ENCODE measurements around the gene ZNF385A.
"Not testable (repeated sequence)": the region's sequence is repeated elsewhere in the genome, so short reads cannot be mapped to it uniquely, and the experiment has no call there.

ZNF385A gene

DNA sequence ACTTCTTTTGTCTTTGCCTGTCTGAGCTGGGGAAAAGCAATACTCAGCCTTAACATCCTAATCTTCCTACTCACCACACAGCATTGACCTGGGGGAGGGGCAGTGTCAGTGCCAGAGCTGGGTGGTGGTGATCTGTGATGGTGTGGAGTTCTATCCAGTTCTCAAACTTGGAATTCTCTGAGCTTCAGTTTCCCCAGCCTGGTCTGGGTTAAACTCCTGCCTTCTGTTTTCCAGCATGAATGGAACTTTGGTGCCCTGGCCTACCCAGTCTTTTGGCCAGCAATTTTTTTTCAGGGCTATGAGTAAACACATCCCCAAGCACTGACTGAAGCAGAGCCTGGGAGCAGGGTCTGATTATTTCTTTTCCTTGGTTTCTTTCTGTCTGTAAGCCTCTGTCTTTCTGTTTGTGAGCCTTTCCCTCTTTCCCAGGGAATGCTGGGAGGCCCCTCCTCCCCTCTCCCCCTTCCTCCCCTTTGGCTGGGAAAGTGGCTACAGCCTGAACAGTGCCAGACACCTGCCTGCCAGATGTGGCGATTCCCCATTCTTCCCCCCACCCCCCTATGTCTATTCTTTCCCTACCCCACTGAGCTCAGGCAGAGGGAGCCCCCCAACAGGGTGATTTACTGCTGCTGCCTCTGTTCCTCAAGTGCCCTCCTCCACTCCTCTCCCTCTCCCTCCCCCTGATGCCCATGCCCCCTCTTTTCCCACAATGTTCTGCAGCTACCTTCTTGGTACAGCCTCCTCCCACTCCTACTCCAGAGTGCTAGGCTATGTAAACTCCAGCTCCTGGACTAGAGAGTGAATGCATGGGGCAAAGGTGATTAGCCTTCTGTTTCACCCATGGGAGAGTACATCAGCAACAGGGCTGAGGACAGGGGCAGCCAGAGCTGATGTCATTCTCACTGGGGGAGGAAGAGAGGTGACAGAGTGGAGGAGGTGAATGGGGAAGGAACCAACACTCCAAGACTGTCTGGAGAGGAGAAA is 31.4 kb downstream of the ZNF385A start:
- DNase-seq = no peak

DNA sequence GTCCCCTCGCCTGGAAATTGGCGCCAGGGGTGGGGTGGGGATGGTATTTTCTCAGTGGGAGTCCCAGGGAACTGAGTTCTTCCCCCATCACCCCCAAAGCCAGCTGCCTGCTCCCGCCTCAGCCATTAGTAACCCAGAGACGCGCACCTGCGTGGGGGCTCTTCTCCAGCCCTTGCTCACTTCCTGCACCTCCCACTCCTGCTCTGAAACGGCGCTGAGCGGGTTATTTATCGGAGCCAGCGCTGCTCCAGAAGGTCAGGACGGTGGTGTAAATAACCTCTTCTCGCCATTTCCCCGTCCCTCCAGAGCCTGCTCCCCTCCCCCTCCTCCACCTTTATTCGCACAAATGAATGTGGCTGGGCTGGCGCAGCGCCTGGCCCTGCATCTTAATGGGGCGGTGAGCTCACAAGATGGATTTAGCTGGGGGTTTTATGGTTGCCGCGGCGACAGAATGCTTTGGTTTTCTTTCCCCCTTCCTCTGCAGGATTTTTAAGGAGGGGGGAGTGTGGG is 32.5 kb downstream of the ZNF385A start:
- DNase-seq = no peak

DNA sequence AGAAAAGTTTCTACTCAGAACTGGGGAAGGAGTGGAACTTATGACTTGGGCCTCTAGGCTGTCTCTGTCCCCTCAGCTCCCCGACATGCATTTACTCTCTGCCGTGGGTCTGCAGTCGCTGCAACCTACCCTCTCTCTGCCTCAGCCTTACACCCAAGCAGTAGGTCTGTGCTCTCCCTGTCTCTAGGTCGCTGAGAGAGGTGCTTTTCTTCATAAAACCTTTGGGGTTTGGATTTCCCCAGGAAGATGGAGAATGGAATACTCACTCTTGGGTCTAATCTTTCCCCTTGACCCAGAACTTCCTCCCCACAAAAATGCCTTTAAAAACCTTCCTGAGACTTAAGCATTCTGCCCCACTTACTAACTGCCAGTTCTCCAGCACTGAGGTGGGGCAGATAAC is 33.2 kb downstream of the ZNF385A start:
- no peak for DNase-seq

DNA sequence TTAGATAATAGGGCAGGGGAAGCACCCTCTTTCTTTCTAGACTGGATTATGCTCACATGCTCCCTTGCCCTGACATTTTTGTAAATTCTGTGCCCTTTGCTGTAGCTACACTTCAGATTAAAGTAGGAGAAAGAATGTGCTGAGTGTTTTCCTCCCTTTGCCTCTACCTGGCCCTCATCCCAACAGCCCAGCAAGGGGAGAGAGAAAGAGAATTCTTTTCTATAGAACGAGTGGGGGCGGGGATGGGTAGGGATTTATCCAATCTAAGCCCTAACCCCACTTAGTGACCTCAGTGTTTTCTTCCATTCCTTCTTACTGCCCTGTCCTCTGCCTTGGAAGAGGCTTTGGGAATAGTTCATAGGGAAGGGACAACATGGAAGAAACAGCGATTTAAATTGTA is 33.8 kb downstream of the ZNF385A start:
- no peak for DNase-seq

DNA sequence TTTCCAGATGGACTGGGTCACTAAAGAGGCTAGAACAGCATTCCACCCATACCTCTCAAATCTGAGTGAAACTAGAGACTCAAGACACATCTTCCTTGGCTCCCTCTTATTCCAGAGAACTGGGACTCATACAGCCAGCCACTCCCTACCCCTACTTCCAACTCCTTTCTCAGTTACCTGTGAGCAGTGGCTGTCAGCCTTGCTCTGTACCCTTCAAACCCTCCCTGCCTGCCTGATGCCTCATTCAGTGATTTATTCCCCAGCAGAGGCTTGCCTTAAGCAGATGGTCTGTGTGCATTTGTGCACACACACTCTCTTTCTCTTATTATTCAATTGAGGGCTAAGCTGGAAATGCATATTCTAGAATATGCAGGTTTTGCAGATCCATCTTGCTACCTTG is 34.9 kb downstream of the ZNF385A start:
- no peak for DNase-seq

DNA sequence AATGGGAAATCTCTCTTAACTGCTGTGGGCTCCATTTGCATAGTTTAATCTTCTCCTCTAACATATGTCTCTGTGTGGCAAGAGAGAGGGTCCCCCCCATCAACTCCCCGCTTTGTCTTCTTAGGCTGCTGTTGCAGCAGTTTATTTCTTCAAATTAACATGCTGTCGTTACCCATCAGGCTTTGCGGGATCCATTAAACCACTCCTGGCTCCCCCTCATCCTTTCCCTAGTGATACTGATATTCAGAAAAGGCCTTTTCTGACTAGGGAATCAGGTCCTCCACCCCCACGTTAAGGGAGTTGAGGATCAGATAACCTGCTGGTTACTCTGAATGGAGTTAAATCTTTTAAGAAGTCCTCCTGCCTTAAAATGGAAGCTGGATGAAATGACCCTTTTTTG is 35.5 kb downstream of the ZNF385A start:
- no peak for DNase-seq

DNA sequence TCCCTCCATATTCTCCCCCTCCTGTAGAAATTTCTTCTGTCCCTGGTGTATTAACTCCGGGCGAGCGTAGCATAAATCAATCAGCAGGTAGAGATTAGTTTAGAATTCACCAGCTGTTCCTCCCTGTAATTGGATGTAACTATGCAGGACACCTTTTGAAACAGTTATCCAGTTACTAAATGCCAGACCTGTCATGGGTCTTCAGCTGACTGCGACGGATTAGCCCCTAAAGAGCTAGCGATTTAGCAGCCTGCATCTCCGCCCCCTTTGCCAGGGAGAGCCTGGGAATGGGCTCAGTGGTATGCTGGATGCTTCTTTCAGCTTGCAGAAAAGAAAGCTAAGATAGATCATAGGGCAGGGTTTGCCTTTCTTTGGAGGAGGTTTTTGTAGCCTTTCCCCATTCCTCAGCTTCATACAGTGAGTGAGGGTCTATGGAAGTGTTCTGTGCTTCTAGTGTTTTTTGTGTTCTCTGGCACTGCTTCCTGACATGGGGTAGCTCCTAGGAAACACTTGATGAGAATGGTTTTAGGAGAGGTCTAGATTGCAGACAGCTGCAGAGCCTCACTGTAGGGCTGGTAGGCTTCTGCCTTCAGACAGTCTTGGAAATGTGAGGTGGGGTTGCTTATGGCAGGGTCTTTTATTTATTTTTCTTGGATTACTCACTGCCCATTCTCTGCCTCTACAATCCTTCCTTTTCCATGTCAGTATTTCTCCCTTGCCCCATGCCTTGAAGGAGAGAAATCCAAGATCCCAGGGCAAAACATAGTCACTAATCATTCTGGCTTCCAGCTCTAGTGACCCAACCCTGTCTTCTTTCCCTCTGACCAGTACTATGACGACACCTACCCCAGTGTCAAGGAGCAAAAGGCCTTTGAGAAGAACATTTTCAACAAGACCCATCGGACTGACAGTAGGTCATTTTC is 42.9 kb downstream of the ZNF385A start:
- no peak for DNase-seq

DNA sequence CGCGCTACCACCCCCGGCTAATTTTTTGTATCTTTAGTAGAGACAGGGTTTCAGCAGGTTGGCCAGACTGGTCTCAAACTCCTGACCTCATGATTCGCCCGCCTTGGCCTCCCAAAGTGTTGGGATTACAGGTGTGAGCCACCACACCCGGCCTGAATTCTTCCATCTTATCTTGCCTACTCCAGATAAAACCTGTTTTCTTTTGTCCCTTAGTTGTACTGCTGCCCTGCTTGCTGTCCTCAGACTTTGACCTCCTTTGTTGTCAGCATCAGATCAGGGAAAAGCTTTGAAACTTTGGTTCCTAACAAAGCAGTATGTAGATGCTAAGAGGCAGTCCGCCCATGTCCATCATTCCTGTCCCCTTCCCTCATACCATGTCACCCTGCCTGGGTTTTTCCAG is 43.7 kb downstream of the ZNF385A start:
- DNase-seq = no peak

DNA sequence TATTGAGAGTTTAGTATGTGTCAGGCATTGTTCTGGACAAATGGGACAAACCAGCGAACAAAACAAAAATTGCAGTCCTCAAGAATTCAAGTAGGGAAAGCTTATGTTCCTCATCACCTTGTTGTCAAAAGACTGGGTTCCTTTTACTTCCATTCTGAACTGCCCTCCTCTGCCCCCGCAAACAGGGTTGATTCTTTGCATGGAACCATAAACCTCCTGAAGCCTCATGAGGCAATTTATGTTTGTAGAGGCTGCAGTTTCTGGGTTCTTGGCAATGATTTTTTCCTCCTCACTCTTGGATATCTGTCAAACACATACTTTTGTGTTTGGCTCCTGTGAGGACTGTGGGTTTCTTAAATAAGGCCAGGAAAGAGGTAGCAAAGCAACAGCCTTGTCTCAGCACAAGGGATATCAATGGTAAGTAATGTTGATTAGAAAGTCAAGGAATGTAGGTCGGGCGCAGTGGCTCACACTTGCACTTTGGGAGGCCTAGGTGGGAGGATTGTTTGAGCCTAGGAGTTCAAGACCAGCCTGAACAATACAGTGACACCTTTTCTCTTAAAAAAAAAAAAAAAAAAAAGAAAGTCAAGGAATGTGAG is 45.7 kb downstream of the ZNF385A start:
- DNase-seq = no peak

DNA sequence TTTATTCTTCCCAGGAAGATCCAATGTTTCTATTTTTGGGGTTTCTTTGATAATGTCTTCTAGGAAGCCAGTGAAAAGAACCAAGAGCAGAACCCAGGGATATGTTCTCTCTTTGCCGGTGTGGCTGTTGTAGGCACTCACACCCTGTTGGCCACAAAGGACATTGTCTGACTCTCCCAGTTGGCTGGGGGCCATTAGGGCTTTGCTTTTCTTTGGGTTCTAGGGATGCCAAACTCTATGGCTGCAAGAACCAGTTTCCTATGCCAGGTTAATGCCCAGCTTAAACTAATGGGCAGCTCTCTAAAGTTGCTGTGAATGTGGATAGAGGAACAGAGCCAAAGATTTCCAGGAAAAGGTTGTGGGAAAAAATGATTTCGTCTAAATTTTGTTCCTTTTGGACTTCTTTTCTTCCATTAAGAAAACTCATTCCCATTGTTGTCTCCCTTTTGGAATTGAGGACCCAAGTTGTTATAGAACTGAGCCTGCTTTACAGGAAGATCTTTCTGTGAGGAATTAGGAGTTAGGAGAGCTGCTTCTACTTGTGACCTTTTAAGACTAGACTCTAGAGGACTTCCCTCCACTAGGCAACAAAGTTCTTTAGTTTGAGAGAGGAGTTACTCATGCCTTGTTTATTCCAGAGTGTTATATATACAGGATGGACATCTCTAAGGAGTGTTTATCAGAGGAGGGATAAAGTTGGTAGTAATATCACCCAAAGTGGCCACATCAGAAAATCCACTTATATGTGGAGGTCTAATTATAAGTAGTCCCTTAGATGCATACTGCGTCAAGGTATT is 46.5 kb downstream of the ZNF385A start:
- DNase-seq = no peak

DNA sequence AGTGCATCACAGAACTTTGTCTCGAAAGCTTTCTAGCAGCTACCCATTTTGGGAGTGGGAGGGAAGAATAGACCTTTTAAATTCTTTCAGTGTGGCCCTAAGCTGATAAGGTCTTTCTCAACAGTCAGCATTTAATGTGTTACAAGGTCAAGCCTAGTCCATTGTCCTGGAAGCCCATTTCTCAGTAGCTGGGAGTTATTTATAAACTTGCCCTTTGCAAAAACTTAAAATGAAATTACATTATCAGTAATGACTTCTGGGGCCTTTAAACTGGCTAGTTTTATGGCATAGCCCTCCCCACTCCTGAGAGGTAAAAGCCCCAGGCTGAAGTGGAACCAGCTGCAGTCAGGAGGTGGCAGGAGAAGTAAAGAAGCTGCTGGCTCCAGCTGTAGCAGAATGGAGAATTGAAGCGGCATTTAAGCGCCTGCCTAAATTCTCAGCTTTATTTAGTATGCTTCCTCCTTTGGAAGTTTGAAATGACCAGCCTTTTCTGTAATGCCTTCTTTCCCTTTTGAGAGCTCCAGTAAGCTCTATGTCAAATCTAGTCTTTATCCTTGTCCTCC is 47.2 kb downstream of the ZNF385A start:
- peak; percentile 45 for DNase-seq

DNA sequence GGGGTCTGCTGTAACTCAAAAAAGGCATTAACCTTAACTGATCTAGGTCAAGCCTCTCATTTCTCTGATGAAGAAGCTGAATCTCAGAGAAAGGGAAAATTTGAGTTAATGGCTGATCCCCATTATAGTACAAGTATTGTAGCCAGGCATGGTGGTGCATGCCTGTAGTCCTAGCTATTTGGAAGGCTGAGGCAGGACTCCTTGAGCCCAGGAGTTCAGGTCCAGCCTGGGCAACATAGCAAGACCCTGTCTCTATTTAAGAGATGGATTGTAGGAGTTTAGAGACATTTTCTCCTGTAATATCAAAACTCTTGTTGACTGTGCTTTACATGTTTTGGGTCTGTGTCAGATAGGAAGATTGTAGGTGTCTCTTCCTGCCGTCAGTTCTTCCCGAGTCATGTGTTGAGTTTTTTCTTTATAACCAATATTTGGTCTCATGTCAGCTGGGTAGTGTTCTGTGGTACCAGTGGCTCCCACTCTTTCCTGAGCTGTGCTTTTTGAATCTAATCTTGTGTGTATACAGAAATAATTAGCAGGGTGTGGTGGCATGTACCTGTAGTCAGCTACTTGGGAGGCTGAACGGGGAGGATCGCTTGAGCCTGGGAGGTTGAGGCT is 51.0 kb downstream of the ZNF385A start:
- DNase-seq = no peak

DNA sequence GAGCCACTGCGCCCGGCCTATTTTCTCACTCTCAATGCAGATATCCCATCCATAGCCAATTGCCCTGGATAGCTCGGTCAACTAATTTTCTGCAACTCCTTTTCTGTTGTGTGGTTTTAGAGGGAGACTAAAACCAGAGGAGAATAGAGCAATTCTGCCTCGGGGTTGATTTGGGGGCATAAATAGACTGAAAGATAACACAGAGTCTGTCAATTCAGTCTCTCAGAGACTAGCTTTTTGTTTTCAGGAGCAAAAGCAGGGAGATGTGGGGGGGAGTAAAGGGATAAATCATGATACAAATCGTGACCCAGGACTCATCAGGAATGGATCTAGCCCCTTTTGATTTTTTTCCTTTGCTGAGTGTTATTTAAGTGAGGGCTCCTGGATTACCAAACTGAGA is 53.1 kb downstream of the ZNF385A start:
- DNase-seq = no peak

DNA sequence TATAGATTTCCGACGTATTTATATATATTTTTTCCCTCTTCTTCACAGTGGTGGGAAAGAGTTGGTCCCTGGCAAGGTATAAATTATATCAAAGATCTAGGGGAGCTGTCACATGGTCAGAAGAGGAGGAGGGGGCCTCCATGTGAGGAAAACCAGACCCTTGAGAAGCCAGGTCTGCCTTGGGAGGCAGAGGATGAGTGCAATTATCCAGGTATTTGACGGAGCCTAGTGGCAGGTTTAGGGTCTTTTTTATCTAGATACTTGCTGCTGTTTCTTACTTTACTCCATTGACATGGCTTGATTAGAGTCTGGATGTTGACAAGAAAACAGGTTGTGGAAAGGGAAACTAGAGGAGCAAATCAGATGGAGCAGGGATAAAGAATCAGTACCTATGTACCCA is 54.1 kb downstream of the ZNF385A start:
- DNase-seq = no peak

DNA sequence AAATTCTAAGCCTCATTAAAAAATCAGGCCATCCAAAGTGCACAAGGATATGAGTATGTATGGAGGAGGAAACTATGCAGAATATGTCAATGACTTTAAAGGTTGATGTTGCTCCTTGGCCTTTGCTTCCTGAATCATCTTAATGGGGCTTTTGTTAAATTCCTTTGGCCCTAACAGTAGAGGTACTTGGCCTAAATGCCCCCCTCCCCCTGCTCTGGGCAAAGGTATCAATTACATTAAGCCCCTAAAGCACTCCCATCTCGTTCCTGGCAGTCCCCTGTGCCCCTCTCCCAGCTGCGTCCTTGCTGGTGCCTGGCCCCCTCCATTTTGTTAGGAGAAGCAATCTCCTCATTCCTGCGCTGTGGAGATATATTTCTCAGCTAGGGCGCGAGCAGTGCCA is 54.8 kb downstream of the ZNF385A start:
- no peak for DNase-seq

DNA sequence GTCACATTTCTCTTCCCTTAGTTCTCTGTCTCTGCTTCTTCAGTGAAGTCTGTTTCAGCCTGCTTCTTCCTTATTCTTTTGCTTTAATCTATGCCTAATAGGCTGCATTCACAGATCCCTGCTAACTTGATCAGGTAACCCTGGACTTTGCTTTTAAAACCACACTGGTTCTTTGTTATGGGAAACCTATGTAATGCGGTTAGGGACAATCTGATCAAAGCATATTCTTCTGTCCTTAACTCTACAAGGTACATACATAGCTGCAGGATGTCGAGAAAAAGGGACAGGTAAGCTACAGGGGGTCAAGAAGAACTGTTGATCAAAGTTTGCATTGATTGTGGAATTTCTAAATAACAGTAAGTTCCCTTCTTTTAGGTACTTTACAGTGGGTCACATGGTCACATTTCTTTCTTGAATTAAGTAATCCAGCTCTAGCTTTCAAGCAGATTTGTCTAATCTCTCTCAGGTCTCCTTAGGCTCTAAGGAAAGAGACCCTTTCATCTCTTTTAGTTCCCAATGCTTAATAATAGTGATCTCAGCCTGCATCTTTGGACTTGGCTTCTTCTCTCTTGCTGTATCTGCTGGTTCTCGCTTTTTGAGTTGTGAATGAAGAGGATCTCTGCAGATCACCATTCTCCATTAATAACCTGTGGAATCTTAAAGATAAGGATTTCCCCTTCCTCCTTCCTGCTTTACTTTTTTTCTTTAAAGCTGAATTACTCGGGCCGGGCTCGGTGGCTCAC is 55.8 kb downstream of the ZNF385A start:
- DNase-seq = peak; percentile 40

DNA sequence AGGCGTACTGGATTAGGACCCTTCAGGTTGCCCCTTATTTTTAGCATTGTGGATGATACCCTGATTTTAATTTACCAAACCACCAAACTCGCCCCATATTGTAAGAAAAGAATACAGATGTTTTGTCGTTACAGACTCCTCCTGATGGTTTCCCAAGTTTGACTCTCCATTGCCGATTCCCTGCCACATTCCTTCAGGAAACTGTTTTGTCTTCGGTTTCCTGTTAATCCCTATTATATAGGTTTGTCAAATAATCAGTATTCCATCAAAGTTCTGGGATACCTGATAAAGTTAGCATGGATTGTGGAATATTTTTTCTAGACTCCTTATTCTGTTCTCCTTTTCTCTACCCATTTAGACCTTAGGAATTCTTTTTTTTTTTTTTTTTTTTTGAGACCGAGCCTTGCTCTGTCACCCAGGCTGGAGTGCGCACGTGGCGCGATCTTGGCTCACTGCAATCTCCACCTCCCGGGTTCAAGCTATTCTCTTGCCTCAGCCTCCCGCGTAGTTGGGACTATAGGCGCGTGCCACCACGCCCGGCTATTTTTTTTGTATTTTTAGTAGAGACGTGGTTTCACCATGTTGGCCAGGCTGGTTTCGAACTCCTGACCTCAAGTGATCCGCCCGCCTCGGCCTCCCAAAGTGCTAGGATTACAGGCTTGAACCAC is 59.0 kb downstream of the ZNF385A start:
- not testable (repeated sequence) for DNase-seq

DNA sequence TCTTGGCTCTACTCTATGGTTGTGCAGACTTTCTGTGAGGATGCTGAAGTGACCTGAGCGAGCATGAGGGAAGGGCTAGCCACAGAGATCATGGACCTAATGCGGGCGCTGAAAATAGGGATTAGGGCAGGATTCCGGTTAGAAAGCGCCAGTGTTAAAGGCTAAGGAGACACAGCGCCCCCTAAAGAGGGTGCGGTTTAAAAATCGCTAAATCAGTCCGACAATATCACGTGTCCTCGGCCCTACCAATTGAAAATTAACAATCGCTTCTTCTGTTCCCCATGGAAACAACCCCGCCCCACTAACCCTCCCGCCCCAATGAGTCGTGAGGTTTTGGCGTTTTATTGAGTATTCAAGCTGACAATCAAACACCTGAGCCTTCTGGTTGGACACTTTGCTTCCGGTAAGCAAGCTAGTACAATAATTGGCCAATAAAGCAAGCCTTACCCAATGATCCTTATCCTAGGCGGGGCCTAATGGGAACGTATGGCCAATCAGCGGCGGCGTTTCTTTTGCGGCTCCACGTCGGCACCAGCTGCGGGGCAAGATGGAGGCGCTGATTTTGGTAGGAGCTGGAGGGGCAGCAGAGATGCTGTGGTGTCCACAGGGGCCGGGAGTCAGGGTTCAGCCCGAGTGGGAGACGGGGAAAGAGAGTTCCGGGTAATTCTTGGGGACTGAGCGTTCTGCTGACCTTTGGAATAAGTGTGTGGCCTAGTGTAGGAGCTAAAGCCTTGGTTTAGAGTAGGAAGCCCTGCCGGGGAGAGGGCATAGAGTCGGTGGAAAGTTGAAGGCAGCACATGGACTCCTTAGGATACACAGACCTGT is 59.7 kb downstream of the ZNF385A start, which contains the start of gene COPZ1:
TSS of gene COPZ1 (plus strand) at position 515 of the 825 bp plus-strand sequence. CDS start at position 548, 33 bp downstream.
- DNase-seq = peak; percentile 100

DNA sequence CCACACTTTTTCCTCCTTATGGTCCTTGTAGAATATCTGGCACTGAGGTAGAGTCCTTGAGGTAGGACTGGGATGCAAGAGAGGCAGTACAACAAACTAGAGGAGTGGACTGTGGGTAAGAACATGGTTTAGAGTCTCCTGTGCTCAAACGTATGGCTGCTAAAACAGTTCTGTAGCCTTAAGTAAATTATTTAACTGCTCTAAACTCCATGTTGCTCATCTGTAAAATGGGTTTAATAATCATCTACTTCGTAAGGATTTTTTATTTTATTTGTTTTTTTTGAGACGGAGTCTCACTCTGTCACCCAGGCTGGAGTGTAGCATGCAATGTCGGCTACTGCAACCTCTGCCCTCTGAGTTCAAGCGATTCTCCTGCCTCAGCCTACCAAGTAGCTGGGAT is 63.2 kb downstream of the ZNF385A start:
- DNase-seq = no peak

All from inflammatory macrophage treated with lipopolysaccharide for 4 hours (primary cell).